ENCODE measurements around the gene BAHD1. TPM values are rescaled to one million over a fixed set of nuclear protein-coding genes. Genes with fewer than 3 reads are reported as not detected.

Gene BAHD1
- polyA plus RNA-seq, 1 of the 3 experiments (the other 2 are of a cell fraction), result 5.5 TPM

GRCh38 chr15:40461958-40462357, 21.2 kb downstream of the BAHD1 start:
- Histone ChIP-seq H3F3A (replicated peaks; ENCODE audit: insufficient read depth) (no peaks in the 10 kb centered on the region), H3K4me3 (ENCODE audit: low read depth in 2 of 2, low read length in 1 of 2) (no peak overlapping the region), H3K4me2 (no peak overlapping the region), H3K27ac (ENCODE audit: low read depth in 2 of 2, low read length in 1 of 2) (no peak overlapping the region), H2AFZ (ENCODE audit: low read depth) (no peak overlapping the region), H4K20me1 (ENCODE audit: insufficient read depth) (peaks cover 11% of the 10 kb centered on the region), H3K9ac (no peak overlapping the region), H3K9me3 (no peaks in the 10 kb centered on the region), H3K9me2 (no peaks in the 10 kb centered on the region), H3K4me1 (ENCODE audit: control insufficient read depth in 1 of 2, insufficient read depth in 2 of 2, low read depth in 1 of 2, low read length in 1 of 2) (no peaks in the 10 kb centered on the region; a peak in 1 of 4 replicates), H3K36me3 (replicated peaks in 1 of 2; ENCODE audit: control insufficient read depth in 1 of 2, insufficient read depth in 2 of 2, low read length in 1 of 2) (peaks cover 4 to 50% of the 10 kb centered on the region in 2 experiments), H3K27me3 (ENCODE audit: insufficient read depth) (no peaks in the 10 kb centered on the region), H3K79me2 (ENCODE audit: insufficient read depth) (peaks cover 12% of the 10 kb centered on the region; the same call in 1 of the 2 replicates)
- POLR2A ChIA-PET, result no interaction called here
- DNase-seq, result no peak
- TF ChIP-seq POLR2AphosphoS5 (IDR thresholded peaks at IDR 0.05; ENCODE audit: low read depth, low read length) (no peak), PBX3 (IDR thresholded peaks at IDR 0.05) (no peak), SMC3 (IDR thresholded peaks at IDR 0.05; ENCODE audit: low read depth, low read length) (no peak), EZH2phosphoT487 (IDR thresholded peaks at IDR 0.05; ENCODE audit: borderline replicate concordance, low read depth) (no peak), MEF2A (IDR thresholded peaks at IDR 0.05; ENCODE audit: borderline replicate concordance, low read depth) (no peak), FOXM1 (IDR thresholded peaks at IDR 0.05; ENCODE audit: low read depth) (no peak), GATA2 (CRISPR knock-in tag; IDR thresholded peaks at IDR 0.05) (no peak), TEAD4 (IDR thresholded peaks at IDR 0.05; ENCODE audit: borderline replicate concordance, insufficient read depth) (no peak), ZBTB33 (IDR thresholded peaks at IDR 0.05; ENCODE audit: borderline replicate concordance, low read depth) (no peak), FOXJ3 (CRISPR knock-in tag; IDR thresholded peaks at IDR 0.05) (no peak)
- CTCF ChIA-PET, result interaction anchor here (0.7 to 2.7 kb wide), 4 partner anchors 8 to 58 kb away, joined by 3 to 10 read pairs (median 5); no protein-coding TSS in a partner anchor
- 93% methylated on average over 8 of the region's 21 CpGs for WGBS (ENCODE audit: low lambda C conversion rate)

- no peaks in the 10 kb centered on the region for H3K27me3 ChIP-seq (ENCODE audit: insufficient read depth)
- TF ChIP-seq GABPA (IDR thresholded peaks at IDR 0.05; ENCODE audit: low read depth) (no peak), TCF12 (IDR thresholded peaks at IDR 0.05) (no peak), SMC3 (IDR thresholded peaks at IDR 0.05; ENCODE audit: low read depth, low read length) (no peak), MEF2A (IDR thresholded peaks at IDR 0.05; ENCODE audit: borderline replicate concordance, low read depth) (no peak), SIN3A (IDR thresholded peaks at IDR 0.05; ENCODE audit: borderline replicate concordance, low read depth, low read length) (no peak), TAF1 (IDR thresholded peaks at IDR 0.05; ENCODE audit: borderline replicate concordance, low read depth, low read length) (no peak), MAX (IDR thresholded peaks at IDR 0.05; ENCODE audit: low read depth) (no peak), EZH2phosphoT487 (IDR thresholded peaks at IDR 0.05; ENCODE audit: borderline replicate concordance, low read depth) (no peak), YY1 (IDR thresholded peaks at IDR 0.05; ENCODE audit: low read depth) (no peak), FOXJ3 (CRISPR knock-in tag; IDR thresholded peaks at IDR 0.05) (no peak), ZBTB33 (IDR thresholded peaks at IDR 0.05; ENCODE audit: borderline replicate concordance, low read depth) (no peak), CHD2 (IDR thresholded peaks at IDR 0.05; ENCODE audit: low read length, partially characterized antibody) (no peak), RCOR1 (IDR thresholded peaks at IDR 0.05; ENCODE audit: low read length) (no peak), NRF1 (IDR thresholded peaks at IDR 0.05; ENCODE audit: low read depth, low read length) (no peak), JUND (IDR thresholded peaks at IDR 0.05) (no peak), IRF3 (IDR thresholded peaks at IDR 0.05; ENCODE audit: low read depth, low read length) (no peak), FOSL2 (IDR thresholded peaks at IDR 0.05; ENCODE audit: borderline replicate concordance, low read depth) (no peak)
Observed at GRCh38 chr15:40463279-40463678, 22.5 kb downstream of the BAHD1 start.

More at GRCh38 chr15:40463279-40463678, 22.5 kb downstream of the BAHD1 start:
- Histone ChIP-seq H2AFZ (ENCODE audit: low read depth) (no peak overlapping the region), H3K9ac (no peak overlapping the region), H3K79me2 (ENCODE audit: insufficient read depth) (peaks cover 4% of the 10 kb centered on the region; the same call in 1 of the 2 replicates), H3K4me3 (ENCODE audit: low read depth in 2 of 2, low read length in 1 of 2) (no peak overlapping the region), H3K4me1 (ENCODE audit: control insufficient read depth in 1 of 2, insufficient read depth in 2 of 2, low read depth in 1 of 2, low read length in 1 of 2) (no peaks in the 10 kb centered on the region), H3K9me2 (no peaks in the 10 kb centered on the region), H3K36me3 (replicated peaks in 1 of 2; ENCODE audit: control insufficient read depth in 1 of 2, insufficient read depth in 2 of 2, low read length in 1 of 2) (peaks cover 4 to 50% of the 10 kb centered on the region in 2 experiments), H3F3A (replicated peaks; ENCODE audit: insufficient read depth) (peaks cover 6% of the 10 kb centered on the region), H4K20me1 (ENCODE audit: insufficient read depth) (peaks cover 7% of the 10 kb centered on the region; the same call in 1 of the 2 replicates), H3K4me2 (no peak overlapping the region), H3K27ac (ENCODE audit: low read depth in 2 of 2, low read length in 1 of 2) (no peak overlapping the region), H3K9me3 (no peaks in the 10 kb centered on the region)
- POLR2A ChIA-PET, result no interaction called here
- CTCF ChIA-PET, result interaction anchor here (1.2 to 2.7 kb wide), 4 partner anchors 10 to 44 kb away, joined by 3 to 10 read pairs (median 5); no protein-coding TSS in a partner anchor
- DNase-seq, result no peak
- 97% methylated on average over 2 of the region's 2 CpGs for WGBS (ENCODE audit: low lambda C conversion rate)
